Measurements from ENCODE around the gene CARD19.
"Not testable (repeated sequence)": the region's sequence is repeated elsewhere in the genome, so short reads cannot be mapped to it uniquely, and the experiment has no call there.

CARD19 gene

GRCh38 chr9:93101086-93101485, 5.1 kb downstream of the CARD19 start:
- H3K36me3 ChIP-seq (ENCODE audit: control insufficient read depth in 2 of 2, insufficient read depth in 1 of 2, low read length in 2 of 2); H3K27ac ChIP-seq (ENCODE audit: extremely low read depth, low read depth, low read length); H3K9me3 ChIP-seq (ENCODE audit: control insufficient read depth, insufficient read depth, low read depth, low read length); H3K4me1 ChIP-seq (ENCODE audit: control insufficient read depth, insufficient read depth, low read length); H3K4me3 ChIP-seq (ENCODE audit: low read depth, low read length); POLR2A ChIA-PET: not testable (repeated sequence)
- CTCF ChIA-PET = interaction anchor here (0.6 to 0.7 kb wide), 4 partner anchors 26 to 228 kb away, joined by 3 to 5 read pairs (median 4); no protein-coding TSS in a partner anchor

- POLR2A ChIA-PET = no interaction called here
- Histone ChIP-seq H3K36me3 (ENCODE audit: control insufficient read depth in 2 of 2, insufficient read depth in 1 of 2, low read length in 2 of 2) (peaks cover 0 to 9% of the 10 kb centered on the region in 2 experiments; a peak in 2 of 3 replicates), H3K4me1 (ENCODE audit: control insufficient read depth, insufficient read depth, low read length) (no peaks in the 10 kb centered on the region), H3K9me3 (ENCODE audit: control insufficient read depth, insufficient read depth, low read depth, low read length) (no peaks in the 10 kb centered on the region; the same call in 1 of the 2 replicates), H3K4me3 (ENCODE audit: low read depth, low read length) (no peak overlapping the region), H3K27ac (ENCODE audit: extremely low read depth, low read depth, low read length) (no peak overlapping the region)
- CTCF ChIA-PET = interaction anchor here (0.7 to 1.5 kb wide), 5 partner anchors 9 to 722 kb away, joined by 3 to 6 read pairs (median 3); no protein-coding TSS in a partner anchor
- TF ChIP-seq ZNF48 (tag by site-specific recombination; IDR thresholded peaks at IDR 0.05) (no peak), SCRT2 (tag by site-specific recombination; IDR thresholded peaks at IDR 0.05) (no peak), ZNF112 (tag by site-specific recombination; IDR thresholded peaks at IDR 0.05) (no peak), ZNF311 (tag by site-specific recombination; IDR thresholded peaks at IDR 0.05; ENCODE audit: borderline replicate concordance) (no peak), GLIS1 (tag by site-specific recombination; IDR thresholded peaks at IDR 0.05) (no peak), ZNF488 (tag by site-specific recombination; IDR thresholded peaks at IDR 0.05) (no peak), ZNF707 (tag by site-specific recombination; IDR thresholded peaks at IDR 0.05) (no peak), WT1 (tag by site-specific recombination; IDR thresholded peaks at IDR 0.05) (no peak), ZNF623 (tag by site-specific recombination; IDR thresholded peaks at IDR 0.05) (no peak), ZNF521 (tag by site-specific recombination; IDR thresholded peaks at IDR 0.05) (no peak), SCRT1 (tag by site-specific recombination; IDR thresholded peaks at IDR 0.05; ENCODE audit: borderline replicate concordance) (no peak), GFI1B (tag by site-specific recombination; IDR thresholded peaks at IDR 0.05) (no peak), KLF9 (tag by site-specific recombination; IDR thresholded peaks at IDR 0.05; ENCODE audit: low read depth) (no peak), ZNF843 (tag by site-specific recombination; IDR thresholded peaks at IDR 0.05) (no peak), ZNF335 (tag by site-specific recombination; conservative IDR thresholded peaks at IDR 0.05) (no peak), ZNF514 (tag by site-specific recombination; IDR thresholded peaks at IDR 0.05) (no peak)
Observed at GRCh38 chr9:93105620-93106019, 9.6 kb downstream of the CARD19 start.

DNA sequence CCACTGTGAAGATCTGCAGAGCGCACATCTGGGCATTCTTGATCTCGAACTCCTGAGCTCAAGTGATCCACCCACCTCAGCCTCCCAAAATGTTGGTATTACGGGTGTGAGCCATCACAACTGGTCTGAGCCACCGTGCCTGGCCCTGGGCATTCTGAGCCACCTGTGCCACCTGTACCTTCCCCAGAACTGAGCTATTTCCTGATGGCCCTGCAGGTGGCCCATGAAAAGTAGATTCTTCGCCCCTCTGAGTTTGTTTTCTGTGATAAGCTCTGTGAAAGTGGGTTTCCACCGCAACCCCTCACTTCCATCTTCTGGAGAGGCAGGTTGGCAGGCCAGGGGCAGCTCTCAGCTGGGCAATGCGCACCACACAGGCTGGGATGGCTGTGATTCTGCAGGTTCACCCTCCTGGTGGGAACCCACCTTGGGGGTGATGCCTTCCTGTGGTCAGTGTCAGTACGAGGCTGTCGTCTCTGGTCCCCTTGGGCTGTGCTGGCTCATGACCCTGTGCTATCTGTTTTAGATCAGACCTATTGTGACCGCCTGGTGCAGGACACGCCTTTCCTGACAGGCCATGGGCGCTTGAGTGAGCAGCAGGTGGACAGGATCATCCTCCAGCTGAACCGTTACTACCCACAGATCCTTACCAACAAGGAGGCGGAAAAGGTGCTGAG, 11.3 kb downstream of the CARD19 start:
- TF ChIP-seq ZNF776 (tag by site-specific recombination; IDR thresholded peaks at IDR 0.05; ENCODE audit: borderline replicate concordance) (no peak), HOXA7 (CRISPR knock-in tag; IDR thresholded peaks at IDR 0.05; ENCODE audit: borderline replicate concordance) (no peak), ZNF596 (tag by site-specific recombination; IDR thresholded peaks at IDR 0.05) (no peak)
- H3K4me1 ChIP-seq (ENCODE audit: control insufficient read depth, insufficient read depth, low read length) = no peaks in the 10 kb centered on the region
- CTCF ChIA-PET = interaction anchor here (0.6 to 2.3 kb wide), 18 partner anchors 9 to 315 kb away, joined by 3 to 12 read pairs (median 3); no protein-coding TSS in a partner anchor

More for the DNA sequence above, 11.3 kb downstream of the CARD19 start:
- Histone ChIP-seq H3K4me3 (ENCODE audit: low read depth, low read length) (no peak overlapping the region), H3K36me3 (ENCODE audit: control insufficient read depth in 2 of 2, insufficient read depth in 1 of 2, low read length in 2 of 2) (peaks cover 0 to 19% of the 10 kb centered on the region in 2 experiments; a peak in 2 of 3 replicates), H3K9me3 (ENCODE audit: control insufficient read depth, insufficient read depth, low read depth, low read length) (no peaks in the 10 kb centered on the region), H3K27ac (ENCODE audit: extremely low read depth, low read depth, low read length) (no peak overlapping the region)
- POLR2A ChIA-PET = interaction anchor here (1.7 kb wide), 1 partner anchor 11 kb away, joined by 4 read pairs; the partner anchor contains the start of gene CARD19

Data from HEK293 (cell line).